Liver (tissue), 9 donors: ENCODE data around the gene POU3F3. TPM values are rescaled to one million over a fixed set of nuclear protein-coding genes. Genes with fewer than 3 reads are reported as not detected.
A peak's percentile ranks its signal among the peaks of the same experiment; 100 is the strongest.

Source experiments
- DNase-seq: peaks from one replicate; pipeline ENCODE4 v3.0.0-alpha.2; 2017; ENCODE audit warnings: low spot score
- H3K27ac ChIP-seq, 2 donors: one replicate each; pipeline ENCODE4 v1.7.0; 2013; ENCODE audit warnings: inconsistent platforms in 2 of 2, low read length in 2 of 2, control low read depth in 1 of 2, low read depth in 1 of 2, mild to moderate bottlenecking in 1 of 2
- H3K27me3 ChIP-seq, 4 donors: one replicate each; pipeline versions ENCODE4 v1.6.1 to v1.7.0; 2013; ENCODE audit warnings: low read length in 3 of 4, inconsistent platforms in 1 of 4, mild to moderate bottlenecking in 1 of 4, moderate library complexity in 1 of 4; ENCODE audit not compliant: control insufficient read depth in 4 of 4, insufficient read depth in 4 of 4
- H3K36me3 ChIP-seq, 4 donors: one replicate each; pipeline versions ENCODE4 v1.6.1 to v1.7.0; 2013; ENCODE audit warnings: low read length in 3 of 4, mild to moderate bottlenecking in 3 of 4, low read depth in 1 of 4, moderate library complexity in 1 of 4; ENCODE audit not compliant: control insufficient read depth in 4 of 4, insufficient read depth in 3 of 4
- H3K4me1 ChIP-seq, 4 donors: one replicate each; pipeline versions ENCODE4 v1.6.1 to v1.7.0; 2013; ENCODE audit warnings: low read length in 3 of 4, mild to moderate bottlenecking in 3 of 4, moderate library complexity in 1 of 4; ENCODE audit not compliant: control insufficient read depth in 4 of 4, insufficient read depth in 4 of 4
- H3K4me3 ChIP-seq, 3 donors: one replicate each; pipeline versions ENCODE4 v1.6.1 to v1.7.0; 2013; ENCODE audit warnings: low read length in 3 of 3, control low read depth in 1 of 3, low read depth in 1 of 3, mild to moderate bottlenecking in 1 of 3
- H3K9ac ChIP-seq, 2 donors: one replicate each; pipeline ENCODE4 v1.7.0; 2013; ENCODE audit warnings: low read length in 2 of 2, mild to moderate bottlenecking in 2 of 2, moderate library complexity in 2 of 2, control low read depth in 1 of 2, low read depth in 1 of 2
- H3K9me3 ChIP-seq, 4 donors: one replicate each; pipeline versions ENCODE4 v1.6.1 to v1.7.0; 2013; ENCODE audit warnings: low read length in 3 of 4; ENCODE audit not compliant: control insufficient read depth in 4 of 4
- ATF3 ChIP-seq: IDR thresholded peaks from 2 replicates; pipeline ENCODE4 v1.6.1; 2016; ENCODE audit warnings: antibody characterized with exemption
- CTCF ChIP-seq: fragments of 150-350 bp; IDR thresholded peaks from 2 replicates; pipeline ENCODE4 v1.5.1; 2017; ENCODE audit warnings: improper control_type of control experiment, low read depth, low read length; ENCODE audit not compliant: missing input control
- EGR1 ChIP-seq, 2 donors: IDR thresholded peaks; 2 replicates each; pipeline ENCODE4 v1.6.1; 2016 to 2018; ENCODE audit warnings: antibody characterized with exemption in 2 of 2, low read depth in 2 of 2
- FOXA1 ChIP-seq: IDR thresholded peaks from 2 replicates; pipeline ENCODE4 v1.6.1; 2016; ENCODE audit warnings: antibody characterized with exemption
- FOXA2 ChIP-seq: IDR thresholded peaks from 2 replicates; pipeline ENCODE4 v1.6.1; 2016; ENCODE audit warnings: antibody characterized with exemption
- GABPA ChIP-seq, 2 donors: IDR thresholded peaks in 1 of 2; conservative IDR thresholded peaks in 1 of 2; 2 replicates each; pipeline ENCODE4 v1.6.1; 2016; ENCODE audit warnings: antibody characterized with exemption in 2 of 2, mild to moderate bottlenecking in 1 of 2, moderate library complexity in 1 of 2
- HNF4A ChIP-seq, 2 donors: conservative IDR thresholded peaks; 2 replicates each; pipeline ENCODE4 v1.6.1; 2016; ENCODE audit warnings: antibody characterized with exemption in 2 of 2, mild to moderate bottlenecking in 2 of 2
- HNF4G ChIP-seq: IDR thresholded peaks from 2 replicates; pipeline ENCODE4 v1.6.1; 2016; ENCODE audit warnings: antibody characterized with exemption
- JUND ChIP-seq, 2 donors: IDR thresholded peaks; 2 replicates each; pipeline ENCODE4 v1.6.1; 2016; ENCODE audit warnings: antibody characterized with exemption in 2 of 2
- MAX ChIP-seq: IDR thresholded peaks from 2 replicates; pipeline ENCODE4 v1.6.1; 2016; ENCODE audit warnings: antibody characterized with exemption
- NR2F2 ChIP-seq: IDR thresholded peaks from 2 replicates; pipeline ENCODE4 v1.6.1; 2016; ENCODE audit warnings: antibody characterized with exemption
- RAD21 ChIP-seq, 2 donors: IDR thresholded peaks; 2 replicates each; pipeline ENCODE4 v1.6.1; 2016; ENCODE audit warnings: antibody characterized with exemption in 2 of 2, mild to moderate bottlenecking in 2 of 2
- REST ChIP-seq: IDR thresholded peaks from 2 replicates; pipeline ENCODE4 v1.6.1; 2016; ENCODE audit warnings: antibody characterized with exemption, mild to moderate bottlenecking
- RXRA ChIP-seq, 2 donors: IDR thresholded peaks; 2 replicates each; pipeline ENCODE4 v1.6.1; 2017 to 2018; ENCODE audit warnings: antibody characterized with exemption in 2 of 2, mild to moderate bottlenecking in 1 of 2
- SP1 ChIP-seq: IDR thresholded peaks from 2 replicates; pipeline ENCODE4 v1.6.1; 2018; ENCODE audit warnings: antibody characterized with exemption, mild to moderate bottlenecking
- TAF1 ChIP-seq: conservative IDR thresholded peaks from 2 replicates; pipeline ENCODE4 v1.6.1; 2016; ENCODE audit warnings: antibody characterized with exemption, mild to moderate bottlenecking
- YY1 ChIP-seq: IDR thresholded peaks from 2 replicates; pipeline ENCODE4 v1.6.1; 2016; ENCODE audit warnings: antibody characterized with exemption, mild to moderate bottlenecking
- ZBTB33 ChIP-seq: IDR thresholded peaks from 2 replicates; pipeline ENCODE4 v1.6.1; 2016; ENCODE audit warnings: antibody characterized with exemption
- WGBS: extraction: QIAGEN DNeasy Blood & Tissue Kit; methylation state at CpG from one replicate; pipeline ENCODE4 v1.1.7; 2013; 5-methylcytosine and 5-hydroxymethylcytosine counted together
- polyA plus RNA-seq, 2 donors: library from polyadenylated mRNA; stranded (reverse) in 1 of 2; unstranded in 1 of 2; fragments of 200-250 nt in 1 of 2; fragments of >200 nt in 1 of 2; fragmentation: Nextera tagmentation in 1 of 2; extraction: Ambion mirVana in 1 of 2; gene quantifications; one replicate each; pipeline versions ENCODE4 v1.2.1 to v1.2.3, GENCODE V29; 2013 to 2015
- total RNA-seq, 2 donors: library from RNA; depleted of rRNA; stranded (reverse); fragments of >200 nt; gene quantifications; one replicate each; pipeline ENCODE4 v1.2.3, GENCODE V29; 2014
- donor health status: healthy.
- donor health status: healthy.
- donor health status: healthy.
- donor health status: healthy.
- donor health status: healthy.

Gene POU3F3
- total and polyA plus RNA-seq, 4 donors = not detected

- Histone ChIP-seq H3K36me3 (no peaks in the 10 kb centered on the region), H3K27ac (no peak overlapping the region), H3K9me3 (no peaks in the 10 kb centered on the region), H3K27me3 (peaks cover 5 to 31% (median 19%) of the 10 kb centered on the region in 4 donors), H3K9ac (no peak overlapping the region), H3K4me1 (peaks cover 9 to 33% (median 22%) of the 10 kb centered on the region in 4 donors), H3K4me3 (peak overlapping the region in 2 of 3 donors; percentile 32 to 49)
- TF ChIP-seq SP1 (no peak), RAD21 (IDR thresholded peaks at IDR 0.05) (no peak), FOXA2 (no peak), REST (no peak), JUND (IDR thresholded peaks at IDR 0.05) (no peak), HNF4A (conservative IDR thresholded peaks at IDR 0.05) (no peak), NR2F2 (no peak), MAX (no peak)
- 4% methylated on average over 39 of the region's 39 CpGs for WGBS
- DNase-seq = no peak
Observed at GRCh38 chr2:104852090-104852666, 1.7 kb upstream of the POU3F3 start.

GRCh38 chr2:104854498-104855220 is 744 bp downstream of the POU3F3 start:
- Histone ChIP-seq H3K27ac (no peak overlapping the region), H3K36me3 (no peaks in the 10 kb centered on the region), H3K9ac (no peak overlapping the region), H3K4me3 (peak overlapping the region in 1 of 3 donors; percentile 49), H3K4me1 (peaks cover 14 to 39% (median 24%) of the 10 kb centered on the region in 4 donors), H3K9me3 (peaks cover 0 to 3% (median 0%) of the 10 kb centered on the region in 4 donors), H3K27me3 (peaks cover 8 to 33% (median 17%) of the 10 kb centered on the region in 4 donors)
- no peak for TF ChIP-seq JUND (IDR thresholded peaks at IDR 0.05)
- TF ChIP-seq RXRA (IDR thresholded peaks at IDR 0.05) = no peak
- no peak for TF ChIP-seq FOXA2
- TF ChIP-seq TAF1 = no peak
- TF ChIP-seq RAD21 (IDR thresholded peaks at IDR 0.05) = no peak
- no peak for TF ChIP-seq EGR1 (IDR thresholded peaks at IDR 0.05; ENCODE audit: low read depth in 2 of 2)
- TF ChIP-seq CTCF = no peak
- TF ChIP-seq NR2F2 = no peak
- no peak for TF ChIP-seq HNF4A (conservative IDR thresholded peaks at IDR 0.05)
- no peak for TF ChIP-seq GABPA (IDR thresholded peaks at IDR 0.05 in 1 of 2, conservative IDR thresholded peaks at IDR 0.05 in 1 of 2)
- no peak for TF ChIP-seq SP1
- TF ChIP-seq ZBTB33 = no peak
- TF ChIP-seq HNF4G = no peak
- TF ChIP-seq REST = no peak
- no peak for TF ChIP-seq MAX
- TF ChIP-seq FOXA1 = no peak
- no peak for TF ChIP-seq ATF3
- TF ChIP-seq YY1 = no peak
- WGBS = 5% methylated on average over 48 of the region's 48 CpGs
- DNase-seq = no peak
